ENCODE measurements around the gene GIPC1. TPM values are rescaled to one million over a fixed set of nuclear protein-coding genes. Genes with fewer than 3 reads are reported as not detected.

GIPC1 gene
- polyA plus RNA-seq, 4 donors: 58.3 to 102 (median 63.4) TPM

GRCh38 chr19:14441041-14441938, 54.6 kb downstream of the GIPC1 start:
- DNase-seq (ENCODE audit: low read depth in 4 of 4, low spot score in 3 of 4): no peak

- no peak for DNase-seq (ENCODE audit: low read depth in 4 of 4, low spot score in 3 of 4)
Observed at GRCh38 chr19:14440049-14440448, 55.9 kb downstream of the GIPC1 start.

- no peak for DNase-seq (ENCODE audit: low read depth in 4 of 4, low spot score in 3 of 4)
Observed at GRCh38 chr19:14439014-14439413, 56.9 kb downstream of the GIPC1 start.

GRCh38 chr19:14437578-14438140, 58.3 kb downstream of the GIPC1 start:
- no peak for DNase-seq (ENCODE audit: low read depth in 4 of 4, low spot score in 3 of 4)

- no peak for DNase-seq (ENCODE audit: low read depth in 4 of 4, low spot score in 3 of 4)
Observed at GRCh38 chr19:14435320-14436050, 60.4 kb downstream of the GIPC1 start.

GRCh38 chr19:14434543-14435319, 61.2 kb downstream of the GIPC1 start:
- no peak for DNase-seq (ENCODE audit: low read depth in 4 of 4, low spot score in 3 of 4)

GRCh38 chr19:14433554-14434501, 62.1 kb downstream of the GIPC1 start:
- DNase-seq (ENCODE audit: low read depth in 4 of 4, low spot score in 3 of 4): no peak

- DNase-seq (ENCODE audit: low read depth in 4 of 4, low spot score in 3 of 4): no peak
Observed at GRCh38 chr19:14432791-14433553, 63.0 kb downstream of the GIPC1 start, which contains the start of gene PKN1. Gene PKN1 (plus strand): TSS chr19:14433306. CDS start chr19:14433522, 216 bp downstream.

- DNase-seq (ENCODE audit: low read depth in 4 of 4, low spot score in 3 of 4): no peak
Observed at GRCh38 chr19:14430712-14431111, 65.2 kb downstream of the GIPC1 start.

GRCh38 chr19:14428882-14429416, 67.0 kb downstream of the GIPC1 start:
- no peak for DNase-seq (ENCODE audit: low read depth in 4 of 4, low spot score in 3 of 4)

Other genes starting within 250 kb of the GIPC1 start
- gene ADGRE5, start 114.7 kb downstream of the GIPC1 start, polyA plus RNA-seq (ENCODE audit: insufficient read length in 4 of 4): 10 to 100 TPM; 20.3 to 44.8 (median 23.1) TPM
- 10 to 100 TPM; 36.1 to 70.0 (median 53.2) TPM for gene DDX39A, start 76.8 kb downstream of the GIPC1 start, polyA plus RNA-seq (ENCODE audit: insufficient read length in 4 of 4)
- 100 to 1,000 TPM in 1 of 4 donors, 10 to 100 TPM in 3; 56.1 to 104 (median 80.8) TPM for gene PKN1, start 62.8 kb downstream of the GIPC1 start, polyA plus RNA-seq (ENCODE audit: insufficient read length in 4 of 4)
- 1 to 10 TPM in 3 of 4 donors, under 1 TPM in 1; 0.71 to 9.1 (median 2.5) TPM for gene PTGER1, start 20.8 kb downstream of the GIPC1 start, polyA plus RNA-seq (ENCODE audit: insufficient read length in 4 of 4)
- gene DNAJB1, start 22.3 kb upstream of the GIPC1 start, polyA plus RNA-seq (ENCODE audit: insufficient read length in 4 of 4): 100 to 1,000 TPM in 3 of 4 donors, 10 to 100 TPM in 1; 98.5 to 125 (median 104) TPM
- gene TECR, start 33.5 kb upstream of the GIPC1 start, polyA plus RNA-seq (ENCODE audit: insufficient read length in 4 of 4): 100 to 1,000 TPM in 3 of 4 donors, 10 to 100 TPM in 1; 64.8 to 153 (median 142) TPM
- 100 to 1,000 TPM in 1 of 4 donors, 10 to 100 TPM in 3; 72.3 to 131 (median 88.7) TPM for gene NDUFB7, start 75.9 kb upstream of the GIPC1 start, polyA plus RNA-seq (ENCODE audit: insufficient read length in 4 of 4)
- under 1 TPM in 3 of 4 donors, not detected in 1; 0.09 to 0.30 (median 0.29) TPM for gene CLEC17A, start 87.0 kb upstream of the GIPC1 start, polyA plus RNA-seq (ENCODE audit: insufficient read length in 4 of 4)
- gene ADGRE3, start 178.7 kb upstream of the GIPC1 start, polyA plus RNA-seq (ENCODE audit: insufficient read length in 4 of 4): under 1 TPM in 2 of 4 donors, not detected in 2; 0.09 to 0.40 TPM
- gene ZNF333, start 193.9 kb upstream of the GIPC1 start, polyA plus RNA-seq (ENCODE audit: insufficient read length in 4 of 4): 10 to 100 TPM; 14.5 to 27.2 (median 21.8) TPM